Tibial nerve (tissue), 4 donors: ENCODE data around the gene CDCA8.

Experiments
- CTCF ChIP-seq, 5 experiments: fragments of 200-600 bp in 3 of 5; fragments of 450-650 bp in 2 of 5; sonication (generic) in 3 of 5; IDR thresholded peaks; one replicate each; pipeline ENCODE4 v1.5.1; 2016 to 2019; ENCODE audit warnings: antibody characterized with exemption in 5 of 5, mild to moderate bottlenecking in 3 of 5, moderate library complexity in 2 of 5
- EP300 ChIP-seq, 2 donors: sonication (generic); formaldehyde crosslinking; IDR thresholded peaks; one replicate each; pipeline ENCODE4 v1.6.1; 2017; ENCODE audit warnings: antibody characterized with exemption in 2 of 2, mild to moderate bottlenecking in 1 of 2

- TF ChIP-seq CTCF (IDR thresholded peaks at IDR 0.05) (no peak), EP300 (IDR thresholded peaks at IDR 0.05) (no peak)
These were observed 38.1 kb downstream of the CDCA8 start for GRCh38 chr1:37730376-37730775.
